HL-60 (cell line): Measurements from ENCODE around the gene MYH9.

Experiments used
- GABPA ChIP-seq: IDR thresholded peaks from 2 replicates; pipeline ENCODE4 v1.6.1; 2012; ENCODE audit warnings: low read depth
- POLR2AphosphoS5 ChIP-seq: IDR thresholded peaks from 2 replicates; pipeline ENCODE4 v1.6.1; 2012; ENCODE audit warnings: low read depth
- TF ChIP-seq, protein P1 (sequence below): IDR thresholded peaks from one replicate; pipeline ENCODE4 v1.5.1; 2011; ENCODE audit warnings: low read length, control low read depth, inconsistent platforms; ENCODE audit not compliant: insufficient read depth

DNA sequence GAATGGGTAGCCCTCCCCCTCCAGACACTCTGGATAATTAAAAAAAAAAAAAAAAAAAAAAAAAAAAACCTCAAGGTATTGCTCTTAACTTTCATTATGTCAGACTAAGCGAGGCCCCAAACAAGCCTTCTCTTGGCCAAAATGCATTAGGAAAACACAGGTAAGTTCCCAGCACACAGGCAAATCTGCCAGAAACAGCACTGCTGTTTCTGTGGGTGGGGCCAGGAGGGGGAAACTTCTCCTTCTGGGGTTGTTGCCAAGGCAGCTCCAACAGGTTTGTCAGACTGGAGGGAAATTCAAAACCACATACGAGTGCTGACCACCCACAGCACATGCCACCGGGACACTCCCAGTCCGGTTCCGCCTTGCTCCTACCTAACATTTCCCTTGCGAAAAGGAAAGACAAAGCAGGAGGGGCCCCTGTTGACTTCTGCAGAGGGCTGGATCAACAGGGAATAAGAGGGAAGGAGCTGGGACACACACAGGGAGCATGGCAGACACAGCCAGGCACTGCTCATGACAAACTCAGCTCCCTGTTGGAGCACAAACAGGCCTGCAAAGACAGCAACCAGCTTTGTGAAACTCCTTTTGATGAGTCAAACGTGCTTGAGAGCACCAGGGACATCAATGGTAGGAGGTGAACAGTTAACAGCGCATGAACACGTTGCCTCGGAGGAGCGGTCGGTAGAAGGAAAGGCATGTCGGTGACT lies 55.0 kb downstream of the MYH9 start:
- TF ChIP-seq, protein P1, sequence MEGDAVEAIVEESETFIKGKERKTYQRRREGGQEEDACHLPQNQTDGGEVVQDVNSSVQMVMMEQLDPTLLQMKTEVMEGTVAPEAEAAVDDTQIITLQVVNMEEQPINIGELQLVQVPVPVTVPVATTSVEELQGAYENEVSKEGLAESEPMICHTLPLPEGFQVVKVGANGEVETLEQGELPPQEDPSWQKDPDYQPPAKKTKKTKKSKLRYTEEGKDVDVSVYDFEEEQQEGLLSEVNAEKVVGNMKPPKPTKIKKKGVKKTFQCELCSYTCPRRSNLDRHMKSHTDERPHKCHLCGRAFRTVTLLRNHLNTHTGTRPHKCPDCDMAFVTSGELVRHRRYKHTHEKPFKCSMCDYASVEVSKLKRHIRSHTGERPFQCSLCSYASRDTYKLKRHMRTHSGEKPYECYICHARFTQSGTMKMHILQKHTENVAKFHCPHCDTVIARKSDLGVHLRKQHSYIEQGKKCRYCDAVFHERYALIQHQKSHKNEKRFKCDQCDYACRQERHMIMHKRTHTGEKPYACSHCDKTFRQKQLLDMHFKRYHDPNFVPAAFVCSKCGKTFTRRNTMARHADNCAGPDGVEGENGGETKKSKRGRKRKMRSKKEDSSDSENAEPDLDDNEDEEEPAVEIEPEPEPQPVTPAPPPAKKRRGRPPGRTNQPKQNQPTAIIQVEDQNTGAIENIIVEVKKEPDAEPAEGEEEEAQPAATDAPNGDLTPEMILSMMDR = no peak
- TF ChIP-seq POLR2AphosphoS5 = peak; percentile 47; the same call in 1 of the 2 replicates
- no peak for TF ChIP-seq GABPA
